GM21723 (cell line): ENCODE data around the gene ACTN2.
"Not testable (repeated sequence)": the region's sequence is repeated elsewhere in the genome, so short reads cannot be mapped to it uniquely, and the experiment has no call there.

Source experiments
- ATAC-seq: cut with Tn5 transposase; IDR thresholded peaks from one replicate; pipeline ENCODE4 v1.9.1; 2021; ENCODE audit warnings: mild to moderate bottlenecking, moderate library complexity; ENCODE audit not compliant: unreplicated experiment

Gene ACTN2

GRCh38 chr1:236685917-236686814 lies at the start of gene ACTN2:
ACTN2 (plus strand) TSS chr1:236686499; CDS start chr1:236686674, 175 bp downstream.
- peak; percentile 81 for ATAC-seq

DNA sequence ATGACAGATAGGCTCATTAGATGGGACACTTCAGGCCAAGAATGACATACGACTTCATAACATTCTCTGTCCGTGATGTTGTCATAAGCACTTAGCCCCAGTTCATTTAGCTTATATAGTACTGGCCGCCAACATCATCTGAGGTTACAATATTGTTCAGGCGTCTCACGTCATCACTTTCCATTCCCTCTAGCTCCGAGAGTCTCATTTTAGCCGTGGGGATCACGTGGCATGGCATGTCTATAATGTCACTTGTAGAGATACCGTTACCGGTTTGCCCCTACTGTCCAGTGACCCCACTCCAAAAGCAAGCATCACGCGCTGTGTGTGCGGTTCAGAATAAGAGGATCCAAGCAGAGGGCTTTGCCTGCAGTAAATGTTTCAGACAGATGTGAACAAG lies 47.4 kb upstream of the ACTN2 start:
- no peak for ATAC-seq

DNA sequence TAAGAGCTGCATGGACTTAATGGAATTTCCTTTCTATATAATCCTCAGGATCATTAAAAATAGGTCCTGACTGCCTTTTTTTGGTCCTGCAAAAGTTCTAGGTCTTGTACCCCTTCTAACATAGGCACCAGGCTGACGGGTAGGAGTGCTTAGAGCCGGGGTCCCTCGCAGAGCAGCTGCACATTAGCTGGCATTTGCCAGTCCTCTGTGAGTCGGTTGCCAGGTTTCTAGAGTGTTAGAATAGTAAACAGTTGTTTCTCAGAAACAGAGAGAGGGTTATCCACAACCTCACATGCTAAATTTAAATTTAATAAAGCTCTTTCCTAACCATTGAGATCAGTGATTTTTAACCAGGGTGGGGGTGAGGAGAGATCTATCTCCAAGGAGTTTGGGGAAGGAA lies 46.6 kb upstream of the ACTN2 start:
- no peak for ATAC-seq

DNA sequence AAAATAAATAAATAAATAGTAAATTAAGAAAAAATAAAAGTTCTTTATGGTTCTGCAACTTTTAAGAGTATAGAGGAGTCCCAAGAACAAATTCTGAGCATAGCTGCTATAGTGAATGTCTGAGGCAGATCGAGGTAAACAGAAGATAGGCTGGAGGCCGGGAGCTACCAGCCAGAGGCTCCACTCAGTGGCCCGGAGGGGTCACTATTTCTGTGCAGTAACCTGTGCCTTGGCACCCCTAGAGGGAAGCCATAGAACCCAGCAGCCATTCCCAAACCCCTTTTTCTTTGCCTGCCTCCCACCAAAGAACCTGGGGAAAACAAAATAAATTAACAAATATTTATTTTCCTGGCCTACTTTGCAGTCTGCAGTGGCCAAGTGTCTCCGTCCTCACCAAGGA lies 43.5 kb upstream of the ACTN2 start:
- no peak for ATAC-seq

DNA sequence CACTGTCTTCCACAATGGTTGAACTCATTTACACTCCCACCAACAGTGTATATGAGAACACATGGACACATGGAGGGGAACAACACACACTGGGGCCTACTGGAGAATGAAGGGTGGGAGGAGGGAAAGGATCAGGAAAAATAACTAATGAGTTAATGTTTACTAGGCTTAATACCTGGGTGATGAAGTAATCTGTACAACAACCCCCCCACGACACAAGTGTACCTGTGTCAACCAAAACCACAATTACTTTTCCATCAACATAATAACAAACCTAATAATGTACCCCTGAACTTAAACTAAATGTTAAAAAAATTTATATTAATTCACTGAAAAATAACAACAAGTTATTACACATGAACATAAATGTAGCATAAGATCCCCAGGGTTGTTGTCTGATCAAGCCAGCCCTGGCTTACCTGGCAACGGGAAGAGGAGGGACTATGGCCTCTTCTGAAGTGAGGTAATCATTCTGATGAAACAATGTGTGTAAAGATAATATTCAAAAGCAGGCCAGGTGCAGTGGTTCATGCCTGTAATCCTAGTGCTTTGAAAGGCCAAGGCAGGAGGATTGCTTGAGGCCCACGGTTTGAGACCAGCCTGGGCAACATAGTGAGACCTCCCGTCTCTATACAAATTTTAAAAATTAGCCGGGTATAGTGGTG lies 41.2 kb upstream of the ACTN2 start:
- ATAC-seq = no peak

- ATAC-seq = no peak
Measured at GRCh38 chr1:236654511-236654910, 31.8 kb upstream of the ACTN2 start.

DNA sequence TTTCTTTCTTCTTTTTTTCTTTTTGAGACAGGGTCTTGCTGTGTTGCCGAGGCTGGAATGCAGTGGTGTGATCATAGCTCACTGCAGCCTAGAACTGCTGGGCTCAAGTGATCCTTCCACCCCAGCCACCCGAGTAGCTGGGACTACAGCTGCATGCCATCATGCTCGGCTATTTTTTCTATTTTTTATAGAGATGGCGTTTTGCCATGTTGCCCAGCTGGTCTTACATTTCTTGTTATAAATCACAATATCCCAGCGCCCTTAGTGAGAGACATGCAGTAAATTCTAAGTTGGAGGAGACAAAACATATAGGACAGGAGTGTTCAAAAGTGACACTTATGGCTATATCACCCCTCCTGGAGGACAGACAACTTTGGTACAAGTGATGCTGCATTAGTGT lies 31.3 kb upstream of the ACTN2 start:
- no peak for ATAC-seq

DNA sequence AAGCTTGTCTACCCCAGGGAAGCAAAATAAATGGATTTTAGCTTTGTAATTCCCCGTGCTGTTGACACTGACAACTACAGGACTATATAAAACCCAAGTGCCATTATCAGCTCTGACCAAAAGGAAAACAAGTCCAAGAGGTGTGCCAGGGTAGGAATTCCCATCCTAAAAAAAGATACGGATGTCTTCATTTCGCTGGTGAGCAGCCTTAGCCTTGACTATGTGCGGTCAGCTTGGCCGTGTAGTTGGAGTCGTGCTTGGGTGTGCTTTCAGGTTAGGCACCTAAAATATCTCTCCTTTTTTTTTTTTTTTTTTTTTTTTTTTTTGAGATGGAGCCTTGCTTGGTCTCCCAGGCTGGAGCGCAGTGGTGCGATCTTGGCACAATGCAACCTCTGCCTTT lies 28.9 kb upstream of the ACTN2 start:
- ATAC-seq = no peak

- ATAC-seq = no peak
Measured at GRCh38 chr1:236659792-236660587, 26.3 kb upstream of the ACTN2 start.

- peak; percentile 63 for ATAC-seq
Measured at GRCh38 chr1:236663934-236664333, 22.4 kb upstream of the ACTN2 start.

DNA sequence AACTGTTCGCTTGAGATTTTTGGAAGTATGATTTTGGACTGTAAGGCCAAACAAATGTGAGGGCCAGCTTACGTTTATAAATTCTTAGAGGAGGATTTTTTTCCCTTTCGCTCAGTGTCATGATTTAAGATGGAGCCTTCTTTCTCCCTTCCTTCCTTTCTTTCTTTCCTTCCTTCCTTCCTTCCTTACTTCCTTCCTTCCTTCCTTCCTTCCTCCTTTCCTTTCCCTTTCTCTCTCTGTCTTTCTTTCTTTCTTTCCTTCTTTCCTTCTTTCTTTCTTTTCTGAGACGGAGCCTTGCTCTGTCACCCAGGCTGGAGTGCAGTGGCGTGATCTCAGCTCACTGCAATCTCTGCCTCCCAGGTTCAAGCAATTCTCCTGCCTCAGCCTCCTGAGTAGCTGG lies 17.4 kb upstream of the ACTN2 start:
- not testable (repeated sequence) for ATAC-seq

GRCh38 chr1:236670060-236670459 lies 16.2 kb upstream of the ACTN2 start:
- ATAC-seq = no peak

DNA sequence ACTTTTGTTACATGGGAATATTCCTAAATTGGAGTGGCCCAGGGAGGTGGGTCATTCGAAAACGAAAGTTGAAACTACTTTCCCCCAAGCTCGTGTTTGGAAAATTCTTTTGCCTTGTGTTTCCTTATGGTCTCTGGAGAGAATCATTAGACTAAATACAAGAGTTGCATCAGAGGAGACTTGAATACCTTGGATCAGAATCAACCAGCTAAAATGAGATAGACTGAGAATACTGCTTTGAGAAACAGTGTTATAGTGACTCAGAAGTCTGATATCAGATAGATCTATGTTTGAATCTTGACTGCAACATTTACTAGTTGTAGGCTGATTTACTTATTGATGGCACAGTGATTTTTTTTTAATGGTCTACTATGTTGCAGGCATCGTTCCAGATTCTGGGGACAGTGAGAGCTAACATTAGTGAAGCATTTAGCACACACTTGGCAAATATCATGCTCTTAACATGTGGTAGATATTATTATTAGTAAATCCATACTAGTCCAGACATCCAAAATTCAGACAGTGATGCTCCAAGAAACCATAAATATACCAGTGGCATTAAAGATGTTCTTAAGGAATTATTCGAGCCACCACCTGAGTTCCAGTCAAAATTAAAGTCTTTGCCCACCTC lies 12.9 kb upstream of the ACTN2 start:
- ATAC-seq = no peak

- ATAC-seq = no peak
Measured at GRCh38 chr1:236677641-236678235, 8.6 kb upstream of the ACTN2 start.

GRCh38 chr1:236681219-236681618 lies 5.1 kb upstream of the ACTN2 start:
- ATAC-seq = no peak

GRCh38 chr1:236685205-236685916 lies 938 bp upstream of the ACTN2 start:
- ATAC-seq = no peak

DNA sequence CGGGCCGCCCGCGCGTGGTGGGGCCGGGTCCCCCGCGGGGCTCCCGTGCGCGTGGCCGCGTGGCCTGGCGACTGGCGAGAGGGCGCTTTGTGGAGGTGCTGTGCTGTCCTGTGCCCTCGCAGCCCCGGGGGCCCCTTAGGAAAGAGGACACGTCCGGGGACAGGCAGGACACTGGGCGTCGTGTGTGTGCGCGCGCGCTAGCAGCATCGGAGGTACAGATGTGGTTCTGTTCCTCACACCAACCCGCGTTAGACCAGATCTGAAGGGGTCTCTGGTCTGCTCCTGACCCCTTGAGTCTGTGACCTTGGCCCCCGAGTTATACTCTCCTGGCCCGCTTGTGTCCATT lies 489 bp downstream of the ACTN2 start:
- no peak for ATAC-seq

DNA sequence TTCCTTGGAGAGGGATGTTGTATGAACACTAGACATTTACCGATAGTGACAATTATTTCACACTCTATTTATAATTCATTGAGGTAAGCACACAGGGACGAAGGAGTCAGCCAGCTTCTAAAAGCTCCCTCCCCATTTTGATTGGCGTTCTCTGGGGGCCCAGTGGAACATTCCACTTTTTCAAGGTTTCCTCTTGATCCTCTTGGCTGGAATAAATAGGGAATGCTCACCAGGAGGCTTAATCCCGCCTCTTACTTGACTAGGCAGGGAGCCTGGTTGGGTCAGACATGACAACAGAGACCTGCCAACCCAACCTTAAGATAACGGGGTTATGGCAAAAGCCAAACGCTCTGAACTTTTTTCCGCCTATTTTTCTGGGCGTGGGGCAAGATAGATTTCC lies 974 bp downstream of the ACTN2 start:
- no peak for ATAC-seq

DNA sequence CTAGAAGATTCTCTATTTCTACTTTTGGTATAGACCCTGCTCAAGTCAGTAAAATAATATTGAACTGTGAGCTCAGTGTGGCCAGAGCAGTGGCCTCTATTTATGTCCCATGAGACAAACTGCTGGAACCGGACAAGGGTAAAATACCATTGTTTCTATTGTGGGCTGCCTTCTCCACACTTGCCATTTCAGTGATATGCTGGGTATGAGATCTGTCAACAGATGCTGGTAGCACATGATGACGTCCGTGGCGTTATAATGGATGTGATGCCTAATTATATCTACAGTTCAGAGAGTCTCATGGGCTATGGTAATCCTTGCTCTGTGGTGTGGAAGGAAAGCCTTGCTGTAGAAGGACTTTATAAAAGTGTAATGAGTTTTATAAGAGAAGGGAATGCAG lies 2.4 kb downstream of the ACTN2 start:
- ATAC-seq = no peak
